NCI-H345 treated with DMSO at 0.1 percent for 48 hours (cell line): ENCODE measurements around the gene RSPRY1.

Source experiments
- DNase-seq: peaks from one replicate; lab custom pipeline; 2025; ENCODE audit not compliant: unreplicated experiment; lab: John Stamatoyannopoulos, UW

Gene RSPRY1

DNA sequence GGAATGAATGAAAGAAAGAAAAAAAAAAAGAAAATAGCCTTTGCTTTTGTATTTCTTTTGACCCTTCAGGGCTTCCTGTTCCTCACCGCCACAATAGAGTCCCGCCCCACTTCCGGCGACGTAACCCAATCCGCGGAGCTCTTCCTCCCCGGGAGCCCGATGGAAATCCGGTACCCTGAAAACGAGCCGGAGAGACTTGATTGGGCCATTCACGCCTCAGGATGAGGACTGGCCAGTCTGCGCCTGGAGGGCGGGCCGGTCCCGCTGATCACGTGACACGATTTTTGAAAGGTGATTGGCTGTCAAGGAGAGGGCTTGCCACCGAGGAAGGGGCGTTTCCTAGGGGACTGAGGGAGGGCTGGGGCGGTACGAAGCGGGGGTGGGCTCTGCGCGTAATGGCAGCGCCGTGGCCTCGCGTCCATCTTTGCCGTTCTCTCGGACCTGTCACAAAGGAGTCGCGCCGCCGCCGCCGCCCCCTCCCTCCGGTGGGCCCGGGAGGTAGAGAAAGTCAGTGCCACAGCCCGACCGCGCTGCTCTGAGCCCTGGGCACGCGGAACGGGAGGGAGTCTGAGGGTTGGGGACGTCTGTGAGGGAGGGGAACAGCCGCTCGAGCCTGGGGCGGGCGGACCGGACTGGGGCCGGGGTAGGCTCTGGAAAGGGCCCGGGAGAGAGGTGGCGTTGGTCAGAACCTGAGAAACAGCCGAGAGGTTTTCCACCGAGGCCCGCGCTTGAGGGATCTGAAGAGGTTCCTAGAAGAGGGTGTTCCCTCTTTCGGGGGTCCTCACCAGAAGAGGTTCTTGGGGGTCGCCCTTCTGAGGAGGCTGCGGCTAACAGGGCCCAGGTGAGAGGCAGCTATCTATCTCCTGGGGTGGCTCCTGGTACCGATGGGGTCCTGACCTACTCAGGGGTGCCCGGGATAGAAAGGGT, at the start of gene RSPRY1, which contains the start of gene PSME3IP1:
Gene RSPRY1, plus strand, starts transcription at position 385 of the 927 bp plus-strand sequence. CDS start 18,330 bp downstream, outside the sequence.
Gene PSME3IP1, minus strand, starts transcription at position 95 of the 927 bp plus-strand sequence. CDS start 12,185 bp downstream, outside the sequence.
- peak; percentile 93 for DNase-seq

DNA sequence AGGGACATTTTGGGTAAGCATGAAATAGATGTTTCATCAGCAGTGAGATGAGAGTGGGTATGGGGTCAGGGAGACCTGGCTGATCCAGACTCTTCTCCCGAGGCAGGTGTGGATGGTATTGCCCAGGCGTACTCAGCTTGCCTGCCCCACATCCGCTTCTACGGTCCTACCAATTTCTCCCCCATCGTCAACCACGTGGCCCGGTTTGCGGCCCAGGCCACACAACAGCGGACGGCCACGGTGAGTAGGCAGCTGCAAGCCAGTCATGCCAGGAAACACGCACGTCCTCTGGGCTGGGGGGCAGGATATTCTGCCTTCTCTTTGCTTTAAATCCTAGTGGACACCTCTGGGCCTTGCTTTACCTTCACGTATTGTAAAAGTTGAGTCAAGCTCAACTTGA, 49.1 kb upstream of the RSPRY1 start:
- no peak for DNase-seq

DNA sequence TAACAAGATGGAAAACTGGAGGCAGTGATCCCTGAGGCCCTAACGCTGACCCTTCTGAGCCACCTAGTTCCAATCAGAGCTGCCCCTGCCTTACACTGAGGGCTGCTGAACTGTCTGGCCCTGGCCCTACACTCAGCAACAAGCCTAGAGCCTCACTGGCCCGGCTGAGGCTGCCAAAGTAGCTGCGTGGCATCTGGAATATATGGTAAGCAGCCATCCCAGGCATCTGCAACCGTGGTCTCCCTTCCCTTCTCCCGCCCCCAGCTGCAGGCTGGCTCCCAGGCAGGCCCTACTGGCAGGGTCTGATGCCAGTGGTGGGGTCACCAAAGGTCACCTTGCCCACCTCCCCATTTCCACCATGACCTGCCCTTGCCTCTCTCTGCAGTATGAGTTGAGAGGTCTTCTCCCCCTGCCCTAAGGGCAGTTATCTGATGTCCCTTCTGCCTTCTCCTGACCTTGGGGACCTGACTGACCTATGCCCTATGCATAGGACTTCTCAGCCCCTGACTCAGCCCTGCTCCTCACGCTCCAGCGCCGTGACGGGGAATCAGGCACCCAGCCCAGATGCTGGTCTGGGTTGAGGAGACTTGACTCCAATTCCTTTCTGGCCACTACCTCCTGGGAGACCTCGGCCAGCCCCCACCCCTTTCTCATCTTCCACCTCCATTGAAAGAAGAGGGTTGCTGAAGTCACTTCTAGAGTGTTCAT, 48.4 kb upstream of the RSPRY1 start:
- DNase-seq = no peak

DNA sequence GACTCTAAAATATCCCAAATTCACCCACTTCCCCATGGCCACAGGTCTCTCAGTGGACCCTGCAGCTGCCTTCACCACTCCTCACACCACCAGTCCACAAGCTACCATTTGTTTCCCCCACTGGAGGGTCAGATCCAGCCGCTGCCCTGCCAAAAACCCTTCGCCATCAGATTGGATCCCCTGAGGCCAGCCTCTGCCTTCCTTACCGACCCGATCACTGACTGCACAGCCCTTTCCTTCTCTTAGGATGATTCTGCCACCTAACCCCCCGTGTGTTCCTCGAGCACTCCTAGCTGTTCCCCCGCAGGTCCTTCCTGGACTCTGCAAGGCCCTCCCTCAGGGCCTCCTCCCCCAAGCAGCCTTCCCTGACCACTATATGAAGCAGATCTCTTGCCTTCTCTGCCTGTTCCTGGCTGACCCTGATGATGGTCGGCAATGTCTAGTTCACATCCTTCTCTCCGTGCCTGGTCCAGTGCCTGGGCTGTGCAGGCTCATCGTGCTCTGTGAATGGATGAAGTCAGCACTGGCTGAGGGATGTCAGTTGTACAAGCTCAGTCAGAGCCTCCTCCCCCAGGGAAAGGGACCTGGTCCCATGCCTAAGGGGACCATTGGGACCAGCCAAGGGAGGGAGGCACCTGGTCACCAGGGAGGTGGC, 47.7 kb upstream of the RSPRY1 start:
- DNase-seq = no peak

DNA sequence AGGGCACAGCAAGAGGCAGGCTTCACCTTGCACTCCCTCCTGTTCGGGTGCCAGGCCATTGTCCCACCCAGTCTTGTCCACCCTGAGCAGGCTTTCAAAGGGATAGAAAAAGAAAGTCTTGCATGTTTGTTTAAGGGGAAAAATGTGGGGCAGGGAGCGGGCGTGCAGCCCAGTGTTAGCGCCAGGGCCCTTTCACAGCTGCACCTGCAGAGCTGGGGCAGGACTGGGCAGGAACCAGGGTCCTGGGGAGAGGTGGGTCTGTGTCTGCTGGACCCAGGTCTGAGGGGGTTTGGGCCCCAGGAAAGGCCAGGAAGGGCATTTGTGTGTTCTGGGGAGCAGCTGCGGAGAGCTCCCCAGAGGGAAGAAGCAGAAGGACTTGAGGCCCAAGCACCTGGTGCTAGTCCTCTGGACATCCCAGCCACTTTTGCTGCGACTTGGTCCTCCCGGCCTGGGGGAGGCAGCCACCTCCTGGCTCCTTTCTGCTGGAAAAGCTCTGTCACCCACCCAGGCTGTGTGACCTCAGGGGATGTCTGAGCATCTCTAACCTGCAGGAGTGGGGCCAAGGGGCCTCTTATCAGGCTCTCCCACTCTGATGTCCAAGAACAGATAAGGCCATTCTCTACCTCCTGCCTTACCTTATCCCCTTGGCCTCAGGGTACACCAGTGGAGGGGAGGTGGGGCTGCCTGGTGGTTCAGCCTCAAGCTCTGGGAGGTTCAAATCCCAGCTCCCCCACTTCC, 45.0 kb upstream of the RSPRY1 start:
- DNase-seq = no peak

DNA sequence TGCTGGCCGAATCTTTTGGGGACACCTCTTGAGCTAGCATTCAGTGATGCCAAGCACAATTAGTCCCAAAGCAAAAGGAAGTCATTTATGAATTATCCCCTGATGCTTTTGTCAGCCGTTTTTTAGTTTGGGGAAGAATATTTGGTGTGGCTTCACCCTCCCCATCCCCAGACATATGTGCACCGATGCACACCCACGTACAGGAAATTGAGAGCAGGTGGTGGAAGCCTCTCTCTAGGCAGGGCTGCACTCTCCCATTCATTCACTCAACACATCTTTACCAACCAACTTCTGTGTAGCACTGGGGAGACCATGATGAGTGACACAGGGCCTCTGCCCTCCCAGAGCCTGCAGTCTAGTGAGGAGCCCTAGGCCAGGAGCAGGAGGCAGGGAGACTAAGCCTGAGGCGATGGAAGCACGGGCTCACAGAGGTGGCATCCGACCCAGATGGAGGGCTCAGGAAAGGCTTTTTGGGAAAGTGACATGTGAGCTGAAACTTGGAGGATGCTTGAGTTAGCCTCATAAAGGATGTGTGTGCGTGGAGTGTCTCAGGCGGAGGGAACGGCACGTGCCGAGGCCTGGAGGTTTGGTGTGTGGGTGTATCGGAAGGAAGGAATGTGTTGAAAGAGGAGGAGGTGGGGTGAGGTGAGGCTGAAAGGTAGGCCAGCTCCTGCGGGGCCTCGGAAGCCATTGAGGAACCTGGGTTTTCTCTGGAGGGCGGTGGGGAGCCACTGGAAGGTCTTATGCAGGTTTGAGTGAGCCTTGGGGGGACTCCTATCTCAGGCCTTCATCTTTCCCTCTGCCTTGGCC, 44.1 kb upstream of the RSPRY1 start:
- no peak for DNase-seq

DNA sequence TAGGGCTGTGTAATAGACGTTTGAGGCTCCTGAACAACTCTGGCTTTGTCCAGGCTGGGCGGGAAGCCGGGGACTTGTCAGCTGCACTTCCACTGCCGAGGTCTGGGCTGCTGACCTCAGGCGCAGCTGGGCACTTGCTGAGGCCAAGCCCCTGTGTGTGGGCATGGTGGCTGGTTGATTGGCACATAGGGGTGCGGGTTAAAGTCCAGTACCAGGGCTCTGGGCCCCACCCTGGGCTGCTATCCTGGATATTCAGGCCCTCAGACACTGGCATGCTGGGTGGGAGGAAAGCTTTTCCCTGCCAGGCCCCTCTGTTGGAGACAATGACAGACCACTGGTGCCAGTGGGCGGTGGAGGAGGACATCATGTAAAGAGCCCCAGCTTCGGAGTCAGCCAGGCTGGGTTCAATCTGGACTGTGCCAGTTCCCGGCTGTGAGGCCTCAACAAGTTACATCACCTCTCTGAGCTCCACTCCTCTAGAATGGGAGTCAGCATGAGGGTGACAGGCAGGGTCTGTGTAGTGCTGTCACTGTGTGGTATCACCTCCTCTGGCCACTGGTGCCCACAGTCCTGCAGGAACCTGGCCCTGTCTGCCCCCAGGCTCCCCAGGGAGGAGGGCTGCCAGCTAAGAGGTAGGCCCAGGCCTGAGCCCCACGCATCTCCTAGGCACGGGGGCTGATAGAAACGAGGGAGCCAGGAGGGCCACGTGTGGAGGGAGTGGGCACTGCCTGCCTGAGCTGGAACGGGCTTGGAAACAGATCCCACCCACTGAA, 42.8 kb upstream of the RSPRY1 start:
- DNase-seq = no peak

DNA sequence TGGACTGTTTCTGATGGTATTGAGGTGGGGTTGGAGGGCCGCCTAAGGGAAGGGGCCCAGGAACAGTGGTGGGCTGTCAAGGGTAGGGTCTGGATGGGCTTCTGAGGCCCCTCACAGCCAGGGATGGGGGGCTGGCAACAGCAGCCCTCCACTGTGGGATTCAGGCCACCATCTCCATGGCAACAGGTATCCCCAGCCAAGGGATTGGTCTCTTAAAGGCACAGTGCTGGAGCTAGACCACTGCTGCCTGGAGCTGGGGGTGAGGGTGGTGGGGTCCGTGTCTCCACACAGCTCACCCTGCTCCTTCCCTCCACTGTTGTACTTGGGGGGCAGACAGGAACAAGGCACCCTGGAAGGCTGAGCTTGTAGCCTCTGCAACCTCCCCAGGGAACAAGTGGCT, 42.1 kb upstream of the RSPRY1 start:
- no peak for DNase-seq

DNA sequence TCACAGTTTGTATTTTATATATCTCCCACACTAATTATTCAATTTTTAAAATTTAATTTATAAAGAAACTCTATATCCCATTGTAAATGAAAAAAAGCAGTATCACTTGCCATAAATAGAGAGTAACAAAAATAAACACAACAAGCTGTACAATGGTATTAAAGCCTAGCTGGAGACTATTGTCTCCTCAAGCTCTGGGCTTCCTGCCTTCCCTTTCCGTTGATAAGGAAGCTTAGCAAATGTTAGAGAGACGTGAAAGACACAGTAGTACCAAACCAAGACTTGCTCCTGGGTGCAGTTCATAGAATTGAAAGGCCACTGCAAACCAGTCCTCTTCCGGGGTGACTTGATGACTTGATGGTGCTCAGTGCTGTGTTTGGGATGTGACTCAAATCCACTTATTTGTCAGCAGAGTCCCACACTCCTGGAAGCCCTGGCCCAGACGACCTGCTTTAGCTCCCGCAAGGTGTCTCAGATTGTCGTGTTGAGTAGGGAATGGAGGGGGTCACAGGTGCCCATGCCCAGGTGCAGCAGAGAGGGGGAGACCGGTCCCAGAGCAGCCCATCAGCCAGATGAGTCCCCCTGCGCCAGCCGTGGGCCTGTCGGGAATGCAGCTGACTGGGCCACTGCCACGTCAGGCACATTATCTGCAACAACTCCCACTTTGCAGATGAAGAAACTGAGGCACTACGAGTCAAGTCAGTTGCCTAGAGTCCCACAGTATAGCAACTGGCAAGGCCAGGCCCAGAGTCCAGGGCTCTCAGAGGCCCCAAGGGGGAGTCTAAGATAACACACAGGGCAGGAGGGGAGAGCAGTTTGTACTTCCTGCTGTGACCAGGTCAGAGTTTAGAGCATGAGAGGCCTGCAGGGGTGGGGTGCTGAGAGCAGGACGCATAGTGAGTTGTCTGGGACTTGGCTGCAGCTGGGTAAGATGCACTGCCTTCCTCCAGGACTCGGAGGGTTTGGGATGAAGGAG, 40.8 kb upstream of the RSPRY1 start:
- DNase-seq = no peak

DNA sequence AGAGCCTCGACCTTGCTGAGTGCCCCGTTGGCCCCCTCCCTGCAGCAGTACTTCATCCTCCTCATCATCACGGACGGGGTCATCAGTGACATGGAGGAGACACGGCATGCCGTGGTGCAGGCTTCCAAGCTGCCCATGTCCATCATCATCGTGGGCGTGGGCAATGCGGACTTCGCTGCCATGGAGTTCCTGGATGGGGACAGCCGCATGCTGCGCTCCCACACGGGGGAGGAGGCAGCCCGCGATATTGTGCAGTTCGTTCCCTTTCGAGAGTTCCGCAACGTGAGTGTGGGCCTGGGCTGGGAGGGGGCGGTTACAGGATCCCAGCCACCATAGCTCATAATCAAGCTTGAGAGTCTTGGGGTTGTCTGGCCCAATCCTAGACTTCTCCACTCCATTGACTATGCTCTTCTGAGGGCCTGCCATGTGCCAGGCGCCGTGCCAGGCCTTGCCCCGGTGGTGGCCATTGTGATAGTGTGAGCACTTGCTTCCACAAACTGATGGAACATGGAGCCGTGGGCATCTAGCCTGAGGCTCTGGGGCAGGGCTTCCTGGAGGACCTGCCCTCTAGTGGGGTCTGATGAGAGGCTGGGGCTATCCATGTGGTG, 40.0 kb upstream of the RSPRY1 start:
- DNase-seq = no peak

DNA sequence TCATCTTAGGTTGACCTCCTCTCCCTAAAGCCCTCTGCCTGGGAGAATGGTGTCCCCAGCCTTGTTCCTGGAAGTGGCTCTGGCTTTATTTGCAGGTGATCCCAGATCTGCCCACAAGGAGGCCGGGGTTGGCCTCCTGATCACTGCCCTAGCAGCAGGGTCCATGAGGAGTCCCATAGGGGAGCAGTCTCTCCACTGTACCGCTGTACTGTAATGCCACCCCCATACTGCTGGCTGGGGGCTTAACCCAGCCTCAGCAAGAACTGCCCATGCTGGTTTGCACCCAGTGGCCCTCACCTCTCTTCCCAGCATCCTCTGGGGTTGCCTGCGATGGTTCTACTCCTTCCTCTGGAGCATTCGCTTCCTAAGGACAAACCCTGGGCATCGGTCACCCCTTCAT, 39.4 kb upstream of the RSPRY1 start:
- no peak for DNase-seq

DNA sequence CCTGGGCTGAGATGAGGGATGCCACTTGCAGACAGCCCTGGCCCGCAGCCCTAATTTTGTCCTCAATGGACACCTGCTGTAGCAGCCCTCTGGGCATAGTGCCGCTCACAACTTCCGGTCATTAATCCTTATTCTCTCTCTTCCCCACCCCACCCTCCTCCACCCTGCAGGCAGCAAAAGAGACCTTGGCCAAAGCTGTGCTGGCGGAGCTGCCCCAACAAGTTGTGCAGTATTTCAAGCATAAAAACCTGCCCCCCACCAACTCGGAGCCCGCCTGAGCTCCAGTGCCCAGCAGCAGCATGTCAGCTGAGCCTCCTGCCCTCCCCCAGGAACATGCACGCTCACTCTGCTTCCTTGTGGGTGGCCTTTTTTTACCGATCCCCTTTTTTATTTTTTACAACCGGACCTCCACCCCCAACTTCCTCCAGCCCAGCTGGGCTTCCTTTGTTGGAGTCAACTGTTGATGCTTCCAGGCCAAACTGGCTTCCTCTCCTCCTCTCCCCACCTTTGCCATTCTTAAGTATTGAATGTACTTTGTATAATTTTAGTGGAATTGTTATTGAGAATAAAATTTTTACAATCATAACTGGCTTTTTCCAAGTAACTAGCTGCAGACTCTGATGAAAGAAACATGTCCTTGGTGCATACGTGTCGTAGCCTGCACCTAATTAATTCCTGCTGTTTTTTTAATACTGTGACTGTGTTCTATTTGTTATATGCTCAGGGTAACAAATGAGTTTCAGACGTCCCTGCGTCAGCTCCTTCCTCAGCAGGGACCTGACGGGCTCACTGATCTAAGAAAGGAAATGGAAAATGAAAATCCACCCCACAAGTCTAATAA, 38.5 kb upstream of the RSPRY1 start:
- DNase-seq = no peak

DNA sequence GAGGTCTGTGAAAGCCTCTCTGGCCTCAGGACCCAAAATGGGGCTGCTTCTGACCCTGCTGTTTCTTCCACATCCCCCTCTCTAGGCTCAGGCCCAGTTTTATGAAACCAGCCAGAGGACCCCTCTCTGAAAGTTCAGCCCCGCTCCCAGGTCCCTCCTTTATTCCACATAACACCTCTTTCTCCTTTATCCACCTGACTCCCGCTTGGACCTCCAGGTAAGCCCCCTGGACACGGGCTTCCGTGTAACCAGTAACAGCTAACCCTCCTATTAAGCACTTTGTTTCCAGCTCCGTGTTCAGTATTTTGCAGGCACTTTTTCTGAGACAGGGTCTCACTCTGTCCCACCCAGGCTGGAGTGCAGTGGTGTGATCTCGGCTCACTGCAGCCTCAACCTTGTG, 37.6 kb upstream of the RSPRY1 start:
- no peak for DNase-seq

DNA sequence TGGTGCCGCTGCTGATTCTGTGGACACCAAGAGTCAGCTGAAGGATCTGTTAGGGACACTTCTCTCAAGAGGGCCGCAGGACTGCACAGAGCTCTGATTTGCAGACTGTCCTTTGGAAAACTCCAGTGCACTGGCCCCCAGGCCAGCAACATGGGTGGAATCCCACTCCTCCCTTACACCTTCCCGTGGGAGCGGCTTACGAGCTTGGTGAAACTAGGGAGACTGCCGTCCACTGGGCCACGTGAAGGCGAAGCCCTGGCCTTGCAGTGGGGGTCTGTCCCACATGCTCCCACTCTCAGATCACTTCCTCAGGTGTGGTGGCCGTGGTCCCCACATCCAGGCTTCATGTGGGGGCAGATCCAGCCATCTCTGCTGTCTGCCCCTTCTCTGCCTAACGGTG, 36.7 kb upstream of the RSPRY1 start:
- DNase-seq = no peak

DNA sequence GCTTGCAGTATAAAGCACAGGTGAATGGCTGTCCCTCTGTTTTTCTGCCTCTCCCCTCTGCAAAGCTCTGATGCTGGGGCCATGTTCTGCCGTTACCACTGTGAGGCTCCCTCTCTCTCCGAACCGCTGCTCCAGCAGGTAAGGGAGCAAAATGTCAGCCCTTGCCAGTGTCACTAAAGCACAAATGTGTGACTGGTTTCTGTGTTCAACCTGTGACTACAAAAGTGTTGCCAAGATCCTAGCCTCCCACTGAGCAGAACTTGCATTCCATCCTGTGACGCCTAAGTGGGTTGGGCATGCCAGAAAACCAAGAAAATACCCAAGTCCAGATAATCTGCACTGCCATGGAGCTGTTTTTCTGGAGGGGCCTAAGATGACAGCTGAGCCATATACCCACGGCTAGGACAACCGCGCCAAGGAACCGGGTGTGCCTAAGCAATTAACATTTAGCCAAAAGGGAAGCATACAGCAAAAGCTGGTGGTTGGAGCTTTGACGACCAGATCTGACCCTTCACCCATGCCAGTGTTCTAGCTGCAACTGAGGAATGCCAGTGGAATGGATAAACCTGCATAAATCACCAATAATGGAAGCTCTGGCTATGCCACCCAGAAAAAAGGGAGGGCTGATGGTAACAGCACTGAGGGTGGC, 35.3 kb upstream of the RSPRY1 start:
- no peak for DNase-seq

DNA sequence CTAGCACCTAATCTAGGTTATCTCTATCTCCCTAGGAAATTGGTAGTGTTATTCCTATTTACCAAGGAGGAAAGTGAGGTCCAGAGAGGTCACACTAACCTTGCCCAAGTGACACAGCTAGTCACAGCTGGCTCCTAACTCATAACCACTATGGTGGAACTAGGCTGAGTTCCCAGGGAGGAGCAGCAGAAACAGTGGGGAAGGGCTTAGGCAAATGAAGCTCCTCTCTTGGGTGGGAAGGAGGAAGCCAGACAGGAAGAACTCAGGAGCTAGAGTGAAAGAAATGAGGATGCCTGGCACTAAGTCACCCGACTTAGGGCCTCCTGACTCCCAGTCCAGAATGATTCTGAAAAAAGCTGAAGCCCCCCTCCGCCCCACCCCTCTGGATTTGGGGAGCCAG, 34.8 kb upstream of the RSPRY1 start:
- no peak for DNase-seq
